Suprapubic skin (tissue), 4 donors: ENCODE results near the gene TMEM248.
"Not testable (repeated sequence)": the region's sequence is repeated elsewhere in the genome, so short reads cannot be mapped to it uniquely, and the experiment has no call there.

Source experiments
- CTCF ChIP-seq, 2 donors: fragments of 200-600 bp in 1 of 2; fragments of 450-650 bp in 1 of 2; sonication (generic) in 1 of 2; IDR thresholded peaks; one replicate each; pipeline ENCODE4 v1.5.1; 2016 to 2019; ENCODE audit warnings: antibody characterized with exemption in 2 of 2, mild to moderate bottlenecking in 1 of 2, moderate library complexity in 1 of 2
- EP300 ChIP-seq: sonication (generic); formaldehyde crosslinking; IDR thresholded peaks from one replicate; pipeline ENCODE4 v1.6.1; 2017; ENCODE audit warnings: antibody characterized with exemption
- POLR2A ChIP-seq, 2 donors: fragments of 450-650 bp; IDR thresholded peaks; one replicate each; pipeline ENCODE4 v1.6.1; 2017; ENCODE audit warnings: antibody characterized with exemption in 2 of 2, mild to moderate bottlenecking in 2 of 2, moderate library complexity in 2 of 2
- POLR2AphosphoS5 ChIP-seq, 3 donors: sonication (generic); formaldehyde crosslinking; IDR thresholded peaks; one replicate each; pipeline ENCODE4 v1.6.1; 2017; ENCODE audit warnings: antibody characterized with exemption in 3 of 3

- TF ChIP-seq CTCF (IDR thresholded peaks at IDR 0.05); POLR2AphosphoS5 (IDR thresholded peaks at IDR 0.05); POLR2A (IDR thresholded peaks at IDR 0.05); EP300: not testable (repeated sequence)
Measured at GRCh38 chr7:66979013-66979412, 58.0 kb downstream of the TMEM248 start.
